Measurements from ENCODE around the gene THADA.

THADA gene

GRCh38 chr2:43430489-43430888 lies 165.3 kb downstream of the THADA start:
- Histone ChIP-seq H3K4me1 (ENCODE audit: low read length) (peaks cover 33% of the 10 kb centered on the region), H3K4me2 (ENCODE audit: low read length) (no peak overlapping the region)

GRCh38 chr2:43429369-43429768 lies 166.5 kb downstream of the THADA start:
- Histone ChIP-seq H3K27me3 (ENCODE audit: low read depth, low read length) (no peaks in the 10 kb centered on the region), H3K4me2 (ENCODE audit: low read length) (no peak overlapping the region), H3K4me1 (ENCODE audit: low read length) (peaks cover 45% of the 10 kb centered on the region), H3K4me3 (ENCODE audit: low read length) (no peak overlapping the region), H3K9me3 (ENCODE audit: insufficient read depth, low read length) (no peaks in the 10 kb centered on the region), H3K79me2 (ENCODE audit: low read length) (peaks cover 11% of the 10 kb centered on the region), H2AFZ (ENCODE audit: low read depth, low read length) (no peak overlapping the region), H4K20me1 (ENCODE audit: insufficient read depth, low read length) (no peaks in the 10 kb centered on the region), H3K9ac (ENCODE audit: low read length) (no peak overlapping the region), H3K27ac (ENCODE audit: low read length) (no peak overlapping the region), H3K36me3 (replicated peaks; ENCODE audit: low read depth, low read length) (peaks cover 6% of the 10 kb centered on the region)
- TF ChIP-seq EZH2phosphoT487 (IDR thresholded peaks at IDR 0.05; ENCODE audit: low read depth) (no peak), CTCF (IDR thresholded peaks at IDR 0.05; ENCODE audit: low read depth, low read length) (no peak)

More at GRCh38 chr2:43430489-43430888, 165.3 kb downstream of the THADA start:
- no peak overlapping the region for H3K27ac ChIP-seq (ENCODE audit: low read length)
- no peak overlapping the region for H3K9ac ChIP-seq (ENCODE audit: low read length)
- 0 out of 2 replicates have a peak, but pooled peaks cover 2% of the 10 kb centered on the region for H3K79me2 ChIP-seq (ENCODE audit: low read length)
- TF ChIP-seq CTCF (IDR thresholded peaks at IDR 0.05; ENCODE audit: low read depth, low read length), result no peak
- no peak for TF ChIP-seq EZH2phosphoT487 (IDR thresholded peaks at IDR 0.05; ENCODE audit: low read depth)
- H3K9me3 ChIP-seq (ENCODE audit: insufficient read depth, low read length), result no peaks in the 10 kb centered on the region
- H3K4me3 ChIP-seq (ENCODE audit: low read length), result no peak overlapping the region
- H3K27me3 ChIP-seq (ENCODE audit: low read depth, low read length), result no peaks in the 10 kb centered on the region
- H2AFZ ChIP-seq (ENCODE audit: low read depth, low read length), result no peak overlapping the region
- peaks cover 6% of the 10 kb centered on the region for H3K36me3 ChIP-seq (replicated peaks; ENCODE audit: low read depth, low read length)
- no peaks in the 10 kb centered on the region for H4K20me1 ChIP-seq (ENCODE audit: insufficient read depth, low read length)

- H3K79me2 ChIP-seq (ENCODE audit: low read length), result peaks cover 14% of the 10 kb centered on the region
- H3K4me1 ChIP-seq (ENCODE audit: low read length), result peaks cover 61% of the 10 kb centered on the region
- H3K9me3 ChIP-seq (ENCODE audit: insufficient read depth, low read length), result no peaks in the 10 kb centered on the region
- H3K4me3 ChIP-seq (ENCODE audit: low read length), result peak overlapping the region; percentile 48
- peak overlapping the region; percentile 81 for H3K4me2 ChIP-seq (ENCODE audit: low read length)
- no peaks in the 10 kb centered on the region for H3K27me3 ChIP-seq (ENCODE audit: low read depth, low read length)
- H3K9ac ChIP-seq (ENCODE audit: low read length), result peak overlapping the region; percentile 80
- H3K27ac ChIP-seq (ENCODE audit: low read length), result peak overlapping the region; percentile 99
- no peak for TF ChIP-seq EZH2phosphoT487 (IDR thresholded peaks at IDR 0.05; ENCODE audit: low read depth)
- no peak for TF ChIP-seq CTCF (IDR thresholded peaks at IDR 0.05; ENCODE audit: low read depth, low read length)
- peaks cover 6% of the 10 kb centered on the region for H3K36me3 ChIP-seq (replicated peaks; ENCODE audit: low read depth, low read length)
- no peaks in the 10 kb centered on the region for H4K20me1 ChIP-seq (ENCODE audit: insufficient read depth, low read length)
- no peak overlapping the region for H2AFZ ChIP-seq (ENCODE audit: low read depth, low read length)
These were observed 168.8 kb downstream of the THADA start for GRCh38 chr2:43427032-43427424.

- H3K4me1 ChIP-seq (ENCODE audit: low read length), result peaks cover 61% of the 10 kb centered on the region
- peak overlapping the region; percentile 48 for H3K4me3 ChIP-seq (ENCODE audit: low read length)
- no peaks in the 10 kb centered on the region for H3K27me3 ChIP-seq (ENCODE audit: low read depth, low read length)
- H3K27ac ChIP-seq (ENCODE audit: low read length), result peak overlapping the region; percentile 99
- H3K9me3 ChIP-seq (ENCODE audit: insufficient read depth, low read length), result no peaks in the 10 kb centered on the region
- H2AFZ ChIP-seq (ENCODE audit: low read depth, low read length), result no peak overlapping the region
- peak overlapping the region; percentile 81 for H3K4me2 ChIP-seq (ENCODE audit: low read length)
- peaks cover 14% of the 10 kb centered on the region for H3K79me2 ChIP-seq (ENCODE audit: low read length)
- H3K36me3 ChIP-seq (replicated peaks; ENCODE audit: low read depth, low read length), result peaks cover 10% of the 10 kb centered on the region
- no peaks in the 10 kb centered on the region for H4K20me1 ChIP-seq (ENCODE audit: insufficient read depth, low read length)
- TF ChIP-seq CTCF (IDR thresholded peaks at IDR 0.05; ENCODE audit: low read depth, low read length) (no peak), EZH2phosphoT487 (IDR thresholded peaks at IDR 0.05; ENCODE audit: low read depth) (no peak)
- H3K9ac ChIP-seq (ENCODE audit: low read length), result peak overlapping the region; percentile 80
These were observed 169.4 kb downstream of the THADA start for GRCh38 chr2:43426305-43427031.
